Upper lobe of left lung (tissue), 6 donors: ENCODE measurements around the gene ADGRD2. TPM values are rescaled to one million over a fixed set of nuclear protein-coding genes. Genes with fewer than 3 reads are reported as not detected.

Source experiments
- ATAC-seq, 2 donors: fragments of 200-7000 bp; cut with Tn5 transposase; one replicate each; pipeline ENCODE4 v1.9.1; 2022; ENCODE audit warnings: mild to moderate bottlenecking in 2 of 2, moderate library complexity in 2 of 2; ENCODE audit not compliant: low FRiP score in 2 of 2
- DNase-seq, 2 donors: peaks; one replicate each; pipeline ENCODE4 v3.0.0-alpha.2; 2019 to 2020
- H3K27ac ChIP-seq, 4 donors: fragments of 200-600 bp; sonication (generic); one replicate each; pipeline ENCODE4 v1.5.1; 2016 to 2019
- H3K27me3 ChIP-seq, 4 donors: fragments of 200-600 bp; sonication (generic); one replicate each; pipeline ENCODE4 v1.5.1; 2017 to 2019
- H3K36me3 ChIP-seq, 4 donors: fragments of 200-600 bp; sonication (generic); one replicate each; pipeline ENCODE4 v1.5.1; 2016 to 2019
- H3K4me1 ChIP-seq, 4 donors: fragments of 200-600 bp; sonication (generic); one replicate each; pipeline ENCODE4 v1.5.1; 2018 to 2019
- H3K4me3 ChIP-seq, 4 donors: fragments of 200-600 bp; sonication (generic); one replicate each; pipeline ENCODE4 v1.5.1; 2017 to 2019; ENCODE audit warnings: mild to moderate bottlenecking in 2 of 4, moderate library complexity in 1 of 4
- H3K9me3 ChIP-seq, 4 donors: fragments of 200-600 bp; sonication (generic); one replicate each; pipeline ENCODE4 v1.5.1; 2018 to 2019
- CTCF ChIP-seq, 6 experiments: fragments of 450-650 bp in 4 of 6; fragments of 200-600 bp in 2 of 6; sonication (generic) in 2 of 6; IDR thresholded peaks; one replicate each; pipeline ENCODE4 v1.5.1; 2016 to 2019; ENCODE audit warnings: antibody characterized with exemption in 6 of 6
- EP300 ChIP-seq, 4 donors: sonication (generic); formaldehyde crosslinking; IDR thresholded peaks; one replicate each; pipeline ENCODE4 v1.5.1; 2017; ENCODE audit warnings: antibody characterized with exemption in 4 of 4, control low read depth in 2 of 4
- POLR2A ChIP-seq, 4 donors: fragments of 450-650 bp; IDR thresholded peaks; one replicate each; pipeline ENCODE4 v1.5.1; 2016 to 2017; ENCODE audit warnings: antibody characterized with exemption in 4 of 4, mild to moderate bottlenecking in 2 of 4
- POLR2AphosphoS5 ChIP-seq, 2 donors: sonication (generic); formaldehyde crosslinking; IDR thresholded peaks; one replicate each; pipeline ENCODE4 v1.5.1; 2017; ENCODE audit warnings: antibody characterized with exemption in 2 of 2
- WGBS, 2 donors: methylation state at CpG; one replicate each; pipeline ENCODE4 v1.1.5; 2017 to 2018; 5-methylcytosine and 5-hydroxymethylcytosine counted together
- total RNA-seq, 6 donors: library from RNA; depleted of rRNA in 4 of 6; stranded (reverse); fragments of >200 nt in 4 of 6; gene quantifications; one replicate each; pipeline versions ENCODE4 v1.1.0 to v1.2.1, GENCODE V29; 2016 to 2021
- donor health status: DM: no; HTN: no; CAD: no; lungs with moderate emphysema.
- donor health status: DM: no; HTN: yes; CAD: no; lungs with severe emphysema.

ADGRD2 gene
- total RNA-seq, 6 donors from 2014 or later, result not detected

GRCh38 chr9:124454791-124455443 lies 4.7 kb downstream of the ADGRD2 start:
- Histone ChIP-seq H3K27me3 (peaks cover 0 to 31% (median 20%) of the 10 kb centered on the region in 4 donors), H3K27ac (no peak overlapping the region), H3K4me3 (no peak overlapping the region), H3K4me1 (peaks cover 0 to 20% (median 9%) of the 10 kb centered on the region in 4 donors), H3K36me3 (no peaks in the 10 kb centered on the region), H3K9me3 (no peaks in the 10 kb centered on the region)
- WGBS, 2 donors, result 81 to 86% methylated on average over 10 of the region's 14 CpGs
- TF ChIP-seq POLR2AphosphoS5 (IDR thresholded peaks at IDR 0.05), result no peak
- no peak for ATAC-seq
- peak in 1 of 2 donors; percentile 73 for DNase-seq

GRCh38 chr9:124455820-124456219 lies 5.6 kb downstream of the ADGRD2 start:
- Histone ChIP-seq H3K4me1 (peaks cover 0 to 11% (median 5%) of the 10 kb centered on the region in 4 donors), H3K27ac (no peak overlapping the region), H3K4me3 (no peak overlapping the region), H3K9me3 (no peaks in the 10 kb centered on the region), H3K27me3 (peaks cover 0 to 22% (median 13%) of the 10 kb centered on the region in 4 donors), H3K36me3 (no peaks in the 10 kb centered on the region)
- no peak for ATAC-seq
- TF ChIP-seq POLR2A (IDR thresholded peaks at IDR 0.05), result no peak
- no peak for TF ChIP-seq EP300 (IDR thresholded peaks at IDR 0.05)
- TF ChIP-seq CTCF (IDR thresholded peaks at IDR 0.05), result no peak
- TF ChIP-seq POLR2AphosphoS5 (IDR thresholded peaks at IDR 0.05), result no peak
- DNase-seq, result no peak
- 73 to 79% methylated on average over 7 of the region's 7 CpGs for WGBS, 2 donors

- peak in 1 of 2 donors; percentile 54 for DNase-seq
These were observed 6.3 kb downstream of the ADGRD2 start for GRCh38 chr9:124456341-124457078.

GRCh38 chr9:124457079-124457886 lies 7.0 kb downstream of the ADGRD2 start:
- ATAC-seq (no peak), DNase-seq (no peak)
- peaks cover 0 to 15% (median 11%) of the 10 kb centered on the region in 4 donors for H3K27me3 ChIP-seq
- TF ChIP-seq POLR2AphosphoS5 (IDR thresholded peaks at IDR 0.05) (no peak), CTCF (IDR thresholded peaks at IDR 0.05) (no peak), EP300 (IDR thresholded peaks at IDR 0.05) (no peak), POLR2A (IDR thresholded peaks at IDR 0.05) (no peak)
- H3K4me1 ChIP-seq, result peaks cover 0 to 9% (median 5%) of the 10 kb centered on the region in 4 donors
- no peak overlapping the region for H3K4me3 ChIP-seq
- WGBS, 2 donors, result 78 to 85% methylated on average over 11 to 18 of the region's 18 CpGs
- H3K36me3 ChIP-seq, result no peaks in the 10 kb centered on the region
- no peak overlapping the region for H3K27ac ChIP-seq
- H3K9me3 ChIP-seq, result no peaks in the 10 kb centered on the region

More at GRCh38 chr9:124456341-124457078, 6.3 kb downstream of the ADGRD2 start:
- Histone ChIP-seq H3K4me3 (no peak overlapping the region), H3K9me3 (no peaks in the 10 kb centered on the region), H3K27me3 (peaks cover 0 to 19% (median 12%) of the 10 kb centered on the region in 4 donors), H3K36me3 (no peaks in the 10 kb centered on the region), H3K4me1 (peaks cover 0 to 9% (median 5%) of the 10 kb centered on the region in 4 donors), H3K27ac (no peak overlapping the region)
- TF ChIP-seq CTCF (IDR thresholded peaks at IDR 0.05), result no peak
- no peak for TF ChIP-seq POLR2AphosphoS5 (IDR thresholded peaks at IDR 0.05)
- no peak for TF ChIP-seq POLR2A (IDR thresholded peaks at IDR 0.05)
- no peak for TF ChIP-seq EP300 (IDR thresholded peaks at IDR 0.05)
- no peak for ATAC-seq
- WGBS, 2 donors, result 58 to 61% methylated on average over 6 to 15 of the region's 15 CpGs
